H9 (cell line): ENCODE results near the gene WLS. TPM values are rescaled to one million over a fixed set of nuclear protein-coding genes. Genes with fewer than 3 reads are reported as not detected.

Source experiments
- DNase-seq: peaks from one replicate; pipeline ENCODE4 v3.0.0-alpha.2; 2017
- H2AFZ ChIP-seq: one replicate; pipeline ENCODE4 v1.6.1; 2013; ENCODE audit warnings: mild to moderate bottlenecking, low read length, control low read depth, moderate library complexity
- H2AK5ac ChIP-seq: 2 replicates; pipeline ENCODE4 v1.6.1; 2013; ENCODE audit warnings: low read length, control low read depth, mixed read lengths; ENCODE audit not compliant: insufficient read length
- H2BK120ac ChIP-seq: one replicate; pipeline ENCODE4 v1.6.1; 2013; ENCODE audit warnings: low read depth, mild to moderate bottlenecking, low read length, control low read depth, inconsistent platforms; ENCODE audit not compliant: poor library complexity, severe bottlenecking
- H2BK12ac ChIP-seq: 2 replicates; pipeline ENCODE4 v1.6.1; 2013; ENCODE audit warnings: low read length, control low read depth, mixed read lengths, low read depth; ENCODE audit not compliant: insufficient read length
- H2BK15ac ChIP-seq: 2 replicates; pipeline ENCODE4 v1.6.1; 2013; ENCODE audit warnings: low read depth, low read length, control low read depth
- H2BK20ac ChIP-seq: one replicate; pipeline ENCODE4 v1.6.1; 2013; ENCODE audit warnings: low read depth, mild to moderate bottlenecking, low read length, control low read depth, inconsistent platforms; ENCODE audit not compliant: poor library complexity, severe bottlenecking
- H2BK5ac ChIP-seq: 2 replicates; pipeline ENCODE4 v1.6.1; 2013; ENCODE audit warnings: low read length, control low read depth, mixed read lengths; ENCODE audit not compliant: insufficient read length
- H3K14ac ChIP-seq: 2 replicates; pipeline ENCODE4 v1.6.1; 2013; ENCODE audit warnings: low read length, control low read depth; ENCODE audit not compliant: insufficient read depth
- H3K18ac ChIP-seq: 2 replicates; pipeline ENCODE4 v1.6.1; 2013; ENCODE audit warnings: low read depth, mild to moderate bottlenecking, mixed read lengths, low read length, control low read depth; ENCODE audit not compliant: insufficient read length
- H3K23ac ChIP-seq: 2 replicates; pipeline ENCODE4 v1.6.1; 2013; ENCODE audit warnings: low read length, control low read depth, mixed read lengths, low read depth; ENCODE audit not compliant: insufficient read length
- H3K23me2 ChIP-seq: 2 replicates; pipeline ENCODE4 v1.6.1; 2013; ENCODE audit warnings: low read depth, mild to moderate bottlenecking, mixed read lengths, low read length, control low read depth; ENCODE audit not compliant: insufficient read length, poor library complexity, severe bottlenecking
- H3K27ac ChIP-seq: 2 replicates; pipeline ENCODE4 v1.5.1; 2013; ENCODE audit warnings: low read length, control low read depth, mixed read lengths, low read depth; ENCODE audit not compliant: insufficient read length
- H3K27me3 ChIP-seq: 2 replicates; pipeline ENCODE4 v1.6.1; 2013; ENCODE audit warnings: low read length, control low read depth, inconsistent platforms; ENCODE audit not compliant: insufficient read depth
- H3K4ac ChIP-seq: 2 replicates; pipeline ENCODE4 v1.6.1; 2013; ENCODE audit warnings: low read depth, mild to moderate bottlenecking, control low read depth, inconsistent platforms, low read length, moderate library complexity
- H3K4me1 ChIP-seq: 2 replicates; pipeline ENCODE4 v1.6.1; 2013; ENCODE audit warnings: low read length, control low read depth, inconsistent platforms; ENCODE audit not compliant: insufficient read depth
- H3K4me2 ChIP-seq: 2 replicates; pipeline ENCODE4 v1.6.1; 2013; ENCODE audit warnings: low read length, control low read depth, mixed read lengths; ENCODE audit not compliant: insufficient read length, insufficient read depth
- H3K56ac ChIP-seq: 2 replicates; pipeline ENCODE4 v1.6.1; 2013; ENCODE audit warnings: low read depth, mild to moderate bottlenecking, mixed read lengths, low read length, control low read depth; ENCODE audit not compliant: insufficient read length
- H3K79me1 ChIP-seq: 2 replicates; pipeline ENCODE4 v1.6.1; 2013; ENCODE audit warnings: low read depth, mild to moderate bottlenecking, moderate library complexity, low read length, control low read depth, inconsistent platforms; ENCODE audit not compliant: insufficient read depth, poor library complexity, severe bottlenecking
- H3K79me2 ChIP-seq: 2 replicates; pipeline ENCODE4 v1.6.1; 2013; ENCODE audit warnings: low read length, control low read depth, inconsistent platforms; ENCODE audit not compliant: insufficient read depth
- H3K9ac ChIP-seq: 2 replicates; pipeline ENCODE4 v1.6.1; 2013; ENCODE audit warnings: low read length, control low read depth, mixed read lengths; ENCODE audit not compliant: insufficient read length; ENCODE audit errors: extremely low read depth
- H3K9me3 ChIP-seq: one replicate; pipeline ENCODE4 v1.6.1; 2013; ENCODE audit warnings: low read depth, low read length, inconsistent platforms; ENCODE audit not compliant: control insufficient read depth
- H3T11ph ChIP-seq: one replicate; pipeline ENCODE4 v1.6.1; 2013; ENCODE audit warnings: mild to moderate bottlenecking, low read length, control low read depth, inconsistent platforms
- H4K20me1 ChIP-seq: one replicate; pipeline ENCODE4 v1.6.1; 2013; ENCODE audit not compliant: control insufficient read depth, insufficient read length, insufficient read depth
- H4K5ac ChIP-seq: 2 replicates; pipeline ENCODE4 v1.6.1; 2013; ENCODE audit warnings: low read depth, mild to moderate bottlenecking, mixed read lengths, low read length, control low read depth; ENCODE audit not compliant: insufficient read length
- H4K8ac ChIP-seq: replicated peaks from 2 replicates; pipeline ENCODE4 v1.6.1; 2013; ENCODE audit warnings: low read length, control low read depth, mixed read lengths, low read depth; ENCODE audit not compliant: insufficient read length
- H4K91ac ChIP-seq: 2 replicates; pipeline ENCODE4 v1.6.1; 2013; ENCODE audit warnings: low read depth, mild to moderate bottlenecking, moderate library complexity, mixed read lengths, low read length, control low read depth; ENCODE audit not compliant: insufficient read length
- H3K27ac Mint-ChIP-seq, 3 experiments: 2 replicates in 2 of 3; 3 replicates in 1 of 3; pipeline ENCODE4 v1.8.0; 2020 to 2021; ENCODE audit warnings: mixed read lengths in 3 of 3, mild to moderate bottlenecking in 1 of 3, moderate library complexity in 1 of 3
- H3K27me3 Mint-ChIP-seq: 2 replicates; pipeline ENCODE4 v1.8.0; 2021; ENCODE audit warnings: low read depth, mild to moderate bottlenecking, moderate library complexity, mixed read lengths
- H3K36me3 Mint-ChIP-seq, 3 experiments: 2 replicates in 2 of 3; 3 replicates in 1 of 3; pipeline ENCODE4 v1.8.0; 2020 to 2021; ENCODE audit warnings: low read depth in 3 of 3, mixed read lengths in 3 of 3; ENCODE audit not compliant: insufficient read depth in 1 of 3
- H3K4me1 Mint-ChIP-seq, 2 experiments: 2 replicates each; pipeline ENCODE4 v1.8.0; 2020; ENCODE audit warnings: mixed read lengths in 2 of 2
- H3K4me3 Mint-ChIP-seq, 2 experiments: 2 replicates in 1 of 2; 3 replicates in 1 of 2; pipeline ENCODE4 v1.8.0; 2020 to 2021; ENCODE audit warnings: mild to moderate bottlenecking in 2 of 2, mixed read lengths in 2 of 2, moderate library complexity in 1 of 2
- H3K9me3 Mint-ChIP-seq, 2 experiments: 2 replicates in 1 of 2; 3 replicates in 1 of 2; pipeline ENCODE4 v1.8.0; 2020; ENCODE audit warnings: mild to moderate bottlenecking in 2 of 2, mixed read lengths in 2 of 2, moderate library complexity in 1 of 2
- CTCF ChIP-seq: fragments of 200-600 bp; sonication (generic); conservative IDR thresholded peaks from 3 replicates; pipeline ENCODE4 v1.8.0; 2021; ENCODE audit warnings: antibody characterized with exemption, mild to moderate bottlenecking
- WGBS: extraction: QIAGEN DNeasy Blood & Tissue Kit; methylation state at CpG from one replicate; pipeline ENCODE4 v1.1.7; 2013; ENCODE audit warnings: missing lambda C conversion rate, low lambda C conversion rate, mixed read lengths; ENCODE audit not compliant: insufficient read length; ENCODE audit errors: extremely low coverage; 5-methylcytosine and 5-hydroxymethylcytosine counted together
- total RNA-seq: library from RNA; stranded (reverse); gene quantifications from 2 replicates; pipeline ENCODE4 v1.2.1, GENCODE V29; 2021

The WLS gene
- total RNA-seq, 1 experiment from 2014 or later, result 0.94 TPM

DNA sequence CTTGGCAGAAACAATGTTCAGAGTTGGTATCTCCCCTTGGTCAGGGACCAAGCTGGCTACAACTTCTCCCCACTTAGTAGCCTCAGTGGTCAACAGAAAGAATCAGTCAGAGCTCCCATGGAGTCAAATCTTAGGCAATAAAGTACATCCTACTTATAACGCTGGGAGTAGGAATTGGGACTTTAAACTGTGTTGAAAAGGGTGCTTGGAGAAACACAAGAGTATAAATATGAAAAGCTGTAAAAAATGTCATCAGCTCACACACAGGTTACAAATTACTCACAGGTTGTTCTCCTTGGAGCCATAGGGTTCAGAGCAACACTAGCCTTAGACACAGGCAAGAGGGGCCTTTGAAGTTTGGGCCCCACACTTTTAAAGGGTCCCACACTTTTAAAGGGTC lies 67.4 kb downstream of the WLS start:
- H3K27ac ChIP-seq, result no peak overlapping the region
- H3K56ac ChIP-seq, result no peak overlapping the region
- no peak overlapping the region for H3K14ac ChIP-seq
- no peak overlapping the region for H3T11ph ChIP-seq
- H3K79me2 ChIP-seq, result no peaks in the 10 kb centered on the region
- H4K5ac ChIP-seq, result no peak overlapping the region
- no peak for TF ChIP-seq CTCF
- H3K79me1 ChIP-seq, result no peaks in the 10 kb centered on the region
- H3K27me3 ChIP-seq, result no peaks in the 10 kb centered on the region
- no peak overlapping the region for H2BK5ac ChIP-seq
- H3K9me3 Mint-ChIP-seq, result no peaks in the 10 kb centered on the region
- H4K91ac ChIP-seq, result no peak overlapping the region
- no peaks in the 10 kb centered on the region for H4K20me1 ChIP-seq
- WGBS, result no CpG with 5 or more reads among the region's 1 CpG
- no peak overlapping the region for H3K23ac ChIP-seq
- H3K4me1 Mint-ChIP-seq, result no peaks in the 10 kb centered on the region
- no peak overlapping the region for H2BK15ac ChIP-seq
- no peak overlapping the region for H3K27ac Mint-ChIP-seq
- H2BK20ac ChIP-seq, result no peak overlapping the region
- no peaks in the 10 kb centered on the region for H3K4me1 ChIP-seq
- H3K23me2 ChIP-seq, result no peaks in the 10 kb centered on the region
- no peak overlapping the region for H3K4me3 Mint-ChIP-seq
- peaks cover 24% of the 10 kb centered on the region for H3K27me3 Mint-ChIP-seq
- H3K4ac ChIP-seq, result no peak overlapping the region
- H3K18ac ChIP-seq, result no peak overlapping the region
- no peaks in the 10 kb centered on the region for H3K36me3 Mint-ChIP-seq
- no peak overlapping the region for H4K8ac ChIP-seq
- no peak overlapping the region for H2AFZ ChIP-seq
- H2BK12ac ChIP-seq, result no peak overlapping the region
- DNase-seq, result no peak
- no peak overlapping the region for H2AK5ac ChIP-seq
- H2BK120ac ChIP-seq, result no peak overlapping the region
- no peak overlapping the region for H3K4me2 ChIP-seq
- no peaks in the 10 kb centered on the region for H3K9me3 ChIP-seq
- no peak overlapping the region for H3K9ac ChIP-seq
